Colonic mucosa (tissue), 4 donors: ENCODE measurements around the gene ADGRB2. TPM values are rescaled to one million over a fixed set of nuclear protein-coding genes. Genes with fewer than 3 reads are reported as not detected.

Source experiments
- DNase-seq: peaks from one replicate; pipeline ENCODE4 v3.0.0-alpha.2; 2020
- H3K27ac ChIP-seq: fragments of 200-600 bp; one replicate; pipeline ENCODE4 v1.8.0; 2021
- H3K27me3 ChIP-seq: fragments of 200-600 bp; one replicate; pipeline ENCODE4 v1.8.0; 2021
- H3K36me3 ChIP-seq: fragments of 200-600 bp; one replicate; pipeline ENCODE4 v1.8.0; 2021
- H3K4me1 ChIP-seq: fragments of 200-600 bp; one replicate; pipeline ENCODE4 v1.8.0; 2021; ENCODE audit warnings: mild to moderate bottlenecking
- H3K4me3 ChIP-seq: fragments of 200-600 bp; one replicate; pipeline ENCODE4 v1.8.0; 2021
- H3K9ac ChIP-seq, 2 donors: one replicate each; pipeline ENCODE4 v1.7.0; 2013; ENCODE audit warnings: control low read depth in 2 of 2, low read depth in 2 of 2, low read length in 2 of 2
- H3K9me3 ChIP-seq: fragments of 200-600 bp; one replicate; pipeline ENCODE4 v1.8.0; 2021
- CTCF ChIP-seq: fragments of 200-600 bp; IDR thresholded peaks from one replicate; pipeline ENCODE4 v1.8.0; 2022; ENCODE audit warnings: antibody characterized with exemption, mild to moderate bottlenecking
- intact Hi-C: fragments of 100-400 bp; cut with DNase I; formaldehyde crosslinking; loops from one replicate; pipeline ENCODE4 v1.14.1; 2022
- total RNA-seq, 2 donors: library from RNA; stranded (reverse); fragmentation: NEBNext Ultra II Directional in 1 of 2; extraction: Animal tissue kit (Norgen Biotek cat#: 25700) in 1 of 2; gene quantifications; one replicate each; pipeline ENCODE4 v1.2.1, GENCODE V29; 2021
- donor health status: healthy.
- donor health status: DM: no; HTN: no; CAD: no.
- donor health status: DM: no; HTN: no; CAD: no.

Gene ADGRB2
- total RNA-seq, 2 donors from 2014 or later: 0.59 to 1.6 TPM

DNA sequence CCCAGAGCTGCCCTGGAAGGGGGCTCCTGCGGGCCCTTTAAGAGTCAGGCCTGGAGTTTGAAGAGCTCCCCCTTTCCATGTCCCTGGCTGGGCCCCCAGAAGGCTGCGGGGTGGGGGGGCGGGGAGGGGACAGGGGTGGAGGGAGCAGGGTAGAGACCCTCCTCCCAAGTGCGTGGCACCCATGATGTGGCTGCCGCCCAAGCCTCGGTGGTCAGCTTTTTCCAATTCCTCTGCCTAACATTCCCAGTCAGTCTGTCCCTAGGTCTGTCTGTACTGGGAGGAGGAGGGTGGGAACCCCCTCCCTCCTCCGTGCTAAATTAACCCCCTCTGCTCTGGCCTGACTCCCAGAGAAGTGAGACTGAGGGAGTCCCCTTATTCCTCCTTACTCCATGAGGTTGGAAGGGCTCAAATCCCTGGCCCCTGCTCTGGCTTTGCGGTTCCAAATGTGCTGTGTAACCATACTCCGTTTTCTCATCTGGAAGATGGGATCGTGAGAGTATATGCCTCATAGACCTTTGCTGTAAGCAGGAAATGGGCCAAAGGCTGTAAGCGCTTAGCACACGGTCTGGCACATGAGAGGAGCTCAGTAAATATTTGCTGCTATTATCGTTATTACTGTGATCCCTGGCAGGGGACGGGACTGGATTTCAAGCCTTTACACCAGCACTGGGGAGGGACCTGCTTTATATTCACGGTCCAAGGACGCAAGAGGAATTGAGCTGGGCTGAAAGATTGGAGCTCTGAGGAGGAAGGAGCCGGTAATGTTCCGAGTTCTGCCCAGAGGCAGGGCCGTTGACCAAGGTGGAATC is 59.7 kb downstream of the ADGRB2 start:
- H3K9me3 ChIP-seq: no peaks in the 10 kb centered on the region
- no peaks in the 10 kb centered on the region for H3K27me3 ChIP-seq
- peak overlapping the region; percentile 67 for H3K27ac ChIP-seq
- TF ChIP-seq CTCF: no peak
- DNase-seq: peak; percentile 45
- intact Hi-C loops: loop anchor here (5.0 kb wide), 1 partner anchor 42 kb away; no protein-coding TSS in a partner anchor
- peaks cover 14% of the 10 kb centered on the region for H3K4me1 ChIP-seq
- H3K4me3 ChIP-seq: peak overlapping the region; percentile 4
- H3K36me3 ChIP-seq: no peaks in the 10 kb centered on the region
- H3K9ac ChIP-seq: peak overlapping the region; percentile 7 to 46

- H3K9ac ChIP-seq: peak within 1 kb of the TSS; percentile 52 to 57
- no peaks in the 10 kb centered on the region for H3K27me3 ChIP-seq
- DNase-seq: peak; percentile 65
- H3K36me3 ChIP-seq: no peaks in the 10 kb centered on the region
- H3K4me1 ChIP-seq: peaks cover 14% of the 10 kb centered on the region
- intact Hi-C loops: no loop called here
- TF ChIP-seq CTCF: no peak
- H3K4me3 ChIP-seq: peak within 1 kb of the TSS; percentile 4
- H3K27ac ChIP-seq: peak within 1 kb of the TSS; percentile 67
- no peaks in the 10 kb centered on the region for H3K9me3 ChIP-seq
Observed at GRCh38 chr1:31703431-31704270, 60.5 kb downstream of the ADGRB2 start, which contains the start of gene COL16A1. Gene COL16A1 (minus strand): TSS chr1:31704017. CDS start chr1:31702193, 1,824 bp downstream.

DNA sequence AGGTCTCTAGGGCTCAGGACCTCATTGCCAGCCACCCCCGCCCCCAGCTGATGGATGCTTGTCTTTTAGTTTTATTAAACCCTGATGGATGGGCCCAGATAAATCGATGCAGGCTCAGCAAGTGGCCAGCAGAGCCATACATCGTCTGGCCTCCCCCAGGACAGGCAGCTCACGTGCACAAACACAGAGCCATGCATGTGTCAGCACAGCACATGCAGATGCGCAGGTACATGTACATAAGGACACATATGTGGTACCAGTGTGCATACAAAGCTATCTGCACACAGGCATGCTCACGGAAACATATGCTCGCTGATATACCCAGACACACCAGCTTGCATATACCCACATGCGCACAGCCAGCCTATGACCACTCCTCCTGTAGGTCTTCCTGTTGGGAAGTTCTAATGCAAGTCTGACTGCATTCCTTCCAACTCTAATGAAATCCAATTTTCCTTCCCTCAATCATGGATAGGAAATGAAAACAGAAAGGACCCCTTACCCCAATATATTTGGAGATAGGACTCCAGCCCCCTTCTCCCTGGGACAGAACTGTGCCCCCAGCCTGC is 61.2 kb downstream of the ADGRB2 start:
- no peaks in the 10 kb centered on the region for H3K27me3 ChIP-seq
- peak overlapping the region; percentile 4 for H3K4me3 ChIP-seq
- TF ChIP-seq CTCF: no peak
- H3K9ac ChIP-seq: peak overlapping the region; percentile 52 to 57
- H3K9me3 ChIP-seq: no peaks in the 10 kb centered on the region
- no peak overlapping the region for H3K27ac ChIP-seq
- peaks cover 14% of the 10 kb centered on the region for H3K4me1 ChIP-seq
- no peaks in the 10 kb centered on the region for H3K36me3 ChIP-seq
- no peak for DNase-seq
- intact Hi-C loops: no loop called here

GRCh38 chr1:31701091-31701736 is 62.9 kb downstream of the ADGRB2 start:
- no peak for TF ChIP-seq CTCF
- Histone ChIP-seq H3K4me1 (peaks cover 14% of the 10 kb centered on the region), H3K9ac (peak overlapping the region in 1 of 2 donors; percentile 53), H3K36me3 (no peaks in the 10 kb centered on the region), H3K9me3 (no peaks in the 10 kb centered on the region), H3K27me3 (no peaks in the 10 kb centered on the region), H3K27ac (peak overlapping the region; percentile 62), H3K4me3 (no peak overlapping the region)
- intact Hi-C loops: no loop called here
- peak; percentile 81 for DNase-seq
